HG02571 (cell line): ENCODE measurements around the gene ATP1B1.

Experiments used
- ATAC-seq: cut with Tn5 transposase; IDR thresholded peaks from one replicate; pipeline ENCODE4 v1.9.1; 2021; ENCODE audit warnings: mild to moderate bottlenecking, moderate library complexity; ENCODE audit not compliant: unreplicated experiment

The ATP1B1 gene

GRCh38 chr1:169092399-169092798 lies 14.1 kb upstream of the ATP1B1 start:
- ATAC-seq, result no peak

GRCh38 chr1:169094897-169095569 lies 11.5 kb upstream of the ATP1B1 start:
- ATAC-seq, result no peak

GRCh38 chr1:169098380-169098779 lies 8.1 kb upstream of the ATP1B1 start:
- ATAC-seq, result no peak

GRCh38 chr1:169099561-169099960 lies 6.9 kb upstream of the ATP1B1 start:
- no peak for ATAC-seq

- no peak for ATAC-seq
Observed at GRCh38 chr1:169100208-169100607, 6.3 kb upstream of the ATP1B1 start.

- ATAC-seq, result no peak
Observed at GRCh38 chr1:169100651-169101088, 5.8 kb upstream of the ATP1B1 start.

GRCh38 chr1:169102567-169102966 lies 3.9 kb upstream of the ATP1B1 start:
- no peak for ATAC-seq

GRCh38 chr1:169103002-169103401 lies 3.5 kb upstream of the ATP1B1 start:
- no peak for ATAC-seq

GRCh38 chr1:169103480-169103893 lies 3.0 kb upstream of the ATP1B1 start:
- ATAC-seq, result no peak

- no peak for ATAC-seq
Observed at GRCh38 chr1:169105087-169105433, 1.4 kb upstream of the ATP1B1 start.

GRCh38 chr1:169105434-169106094 lies 926 bp upstream of the ATP1B1 start:
- peak; percentile 38 for ATAC-seq

- ATAC-seq, result no peak
Observed at GRCh38 chr1:169106921-169107602, 572 bp downstream of the ATP1B1 start.

- no peak for ATAC-seq
Observed at GRCh38 chr1:169107603-169108208, 1.2 kb downstream of the ATP1B1 start.

- ATAC-seq, result no peak
Observed at GRCh38 chr1:169108223-169108622, 1.7 kb downstream of the ATP1B1 start.

- no peak for ATAC-seq
Observed at GRCh38 chr1:169108863-169109560, 2.5 kb downstream of the ATP1B1 start.

GRCh38 chr1:169109561-169110134 lies 3.2 kb downstream of the ATP1B1 start:
- ATAC-seq, result no peak

GRCh38 chr1:169110236-169110635 lies 3.7 kb downstream of the ATP1B1 start:
- ATAC-seq, result no peak

- ATAC-seq, result no peak
Observed at GRCh38 chr1:169110689-169111447, 4.4 kb downstream of the ATP1B1 start.

GRCh38 chr1:169111472-169111871 lies 5.0 kb downstream of the ATP1B1 start:
- no peak for ATAC-seq

- no peak for ATAC-seq
Observed at GRCh38 chr1:169112241-169112640, 5.8 kb downstream of the ATP1B1 start.
